Fibroblast of lung (primary cell): ENCODE measurements around the gene ZBTB16. TPM values are rescaled to one million over a fixed set of nuclear protein-coding genes. Genes with fewer than 3 reads are reported as not detected.

ENCODE experiments used
- DNase-seq, 2 donors: peaks; one replicate each; pipeline versions ENCODE4 v3.0.0 to v3.0.0-alpha.2; 2010; ENCODE audit warnings: low read depth in 2 of 2
- H2AFZ ChIP-seq: 2 replicates; pipeline ENCODE4 v1.5.1; 2012; ENCODE audit warnings: low read length, control low read depth, inconsistent platforms
- H3K27ac ChIP-seq: 2 replicates; pipeline ENCODE4 v1.5.1; 2011; ENCODE audit warnings: low read length, control low read depth; ENCODE audit not compliant: insufficient read depth
- H3K27me3 ChIP-seq: 2 replicates; pipeline ENCODE4 v1.5.1; 2011; ENCODE audit warnings: mild to moderate bottlenecking, low read length; ENCODE audit not compliant: control insufficient read depth, insufficient read depth
- H3K36me3 ChIP-seq: 2 replicates; pipeline ENCODE4 v1.5.1; 2011; ENCODE audit warnings: low read length; ENCODE audit not compliant: control insufficient read depth, insufficient read depth
- H3K4me1 ChIP-seq: 2 replicates; pipeline ENCODE4 v1.5.1; 2011; ENCODE audit warnings: low read length; ENCODE audit not compliant: control insufficient read depth, insufficient read depth; ENCODE audit errors: extremely low read depth
- H3K4me2 ChIP-seq: 2 replicates; pipeline ENCODE4 v1.5.1; 2011; ENCODE audit warnings: low read length, control low read depth; ENCODE audit not compliant: insufficient read depth; ENCODE audit errors: extremely low read depth
- H3K4me3 ChIP-seq, 4 experiments: fragments of 200-600 bp in 1 of 4; sonication (generic) in 1 of 4; replicated peaks in 1 of 4; 2 replicates each; pipeline ENCODE4 v1.5.1; 2011 to 2016; ENCODE audit warnings: low read length in 4 of 4, low read depth in 3 of 4, mild to moderate bottlenecking in 3 of 4, control low read depth in 2 of 4, inconsistent platforms in 1 of 4, mixed read lengths in 1 of 4; ENCODE audit not compliant: insufficient read depth in 1 of 4; ENCODE audit errors: control extremely low read depth in 1 of 4
- H3K79me2 ChIP-seq: 2 replicates; pipeline ENCODE4 v1.5.1; 2012; ENCODE audit warnings: mild to moderate bottlenecking, low read length, inconsistent platforms; ENCODE audit not compliant: control insufficient read depth, insufficient read depth
- H3K9ac ChIP-seq: 2 replicates; pipeline ENCODE4 v1.5.1; 2011; ENCODE audit warnings: mild to moderate bottlenecking, low read length, control low read depth; ENCODE audit not compliant: insufficient read depth
- H3K9me3 ChIP-seq: 2 replicates; pipeline ENCODE4 v1.5.1; 2012; ENCODE audit warnings: low read depth, low read length; ENCODE audit not compliant: control insufficient read depth, insufficient read depth
- H4K20me1 ChIP-seq: 2 replicates; pipeline ENCODE4 v1.5.1; 2011; ENCODE audit warnings: low read length; ENCODE audit not compliant: control insufficient read depth, insufficient read depth; ENCODE audit errors: extremely low read depth
- CTCF ChIP-seq, 2 donors: IDR thresholded peaks in 1 of 2; conservative IDR thresholded peaks in 1 of 2; 1 replicate in 1 of 2; 2 replicates in 1 of 2; pipeline ENCODE4 v1.5.1; 2011 to 2012; ENCODE audit warnings: low read length in 2 of 2, control low read depth in 1 of 2, inconsistent platforms in 1 of 2, low read depth in 1 of 2, mild to moderate bottlenecking in 1 of 2
- EZH2 ChIP-seq: IDR thresholded peaks from 2 replicates; pipeline ENCODE4 v1.5.1; 2012; ENCODE audit warnings: low read length, control low read depth, mild to moderate bottlenecking; ENCODE audit errors: missing control alignments
- polyA plus RNA-seq, 2 donors: library from polyadenylated mRNA; depleted of rRNA in 1 of 2; stranded (reverse) in 1 of 2; unstranded in 1 of 2; fragments of >200 nt; gene quantifications; 2 replicates each; pipeline ENCODE4 v1.2.1, GENCODE V29; 2011 to 2012; ENCODE audit warnings: missing spikeins in 1 of 2
- total RNA-seq: library from RNA; depleted of rRNA; stranded (reverse); fragments of >200 nt; gene quantifications from 2 replicates; pipeline ENCODE4 v1.2.1, GENCODE V29; 2014

ZBTB16 gene
- total and polyA plus RNA-seq, 2 donors (not counting 1 experiment from before 2014, with no cell fraction given): not detected

DNA sequence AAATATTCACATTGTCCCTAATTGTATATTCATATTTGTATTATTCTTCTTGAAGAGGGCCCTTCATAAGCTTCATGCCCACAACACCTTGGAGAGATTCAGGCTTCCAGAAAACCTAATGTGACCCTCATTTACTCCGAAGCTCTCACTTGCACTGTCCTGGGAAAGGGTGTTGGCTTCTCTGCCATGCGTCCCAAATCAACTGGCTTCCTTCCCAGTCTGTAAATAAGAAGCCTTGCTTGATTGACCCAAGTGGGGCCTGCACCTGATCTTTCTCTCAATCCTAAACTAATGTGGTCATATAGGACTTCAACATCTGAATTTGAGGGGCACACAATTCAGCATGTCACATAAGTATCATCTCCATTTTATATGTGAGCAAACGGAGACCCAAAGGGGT, 40.5 kb upstream of the ZBTB16 start:
- H3K27me3 ChIP-seq: no peaks in the 10 kb centered on the region
- no peaks in the 10 kb centered on the region for H3K36me3 ChIP-seq
- no peak overlapping the region for H3K9ac ChIP-seq
- H3K4me2 ChIP-seq: no peak overlapping the region
- TF ChIP-seq CTCF (conservative IDR thresholded peaks at IDR 0.05 in 1 of 2, IDR thresholded peaks at IDR 0.05 in 1 of 2; ENCODE audit: low read depth in 1 of 2, low read length in 2 of 2) (no peak), EZH2 (no peak)
- no peaks in the 10 kb centered on the region for H3K79me2 ChIP-seq
- no peak for DNase-seq
- H3K4me3 ChIP-seq: no peak overlapping the region
- no peaks in the 10 kb centered on the region for H4K20me1 ChIP-seq
- H3K4me1 ChIP-seq: no peaks in the 10 kb centered on the region
- H2AFZ ChIP-seq: no peak overlapping the region
- H3K9me3 ChIP-seq: no peaks in the 10 kb centered on the region
- H3K27ac ChIP-seq: no peak overlapping the region

DNA sequence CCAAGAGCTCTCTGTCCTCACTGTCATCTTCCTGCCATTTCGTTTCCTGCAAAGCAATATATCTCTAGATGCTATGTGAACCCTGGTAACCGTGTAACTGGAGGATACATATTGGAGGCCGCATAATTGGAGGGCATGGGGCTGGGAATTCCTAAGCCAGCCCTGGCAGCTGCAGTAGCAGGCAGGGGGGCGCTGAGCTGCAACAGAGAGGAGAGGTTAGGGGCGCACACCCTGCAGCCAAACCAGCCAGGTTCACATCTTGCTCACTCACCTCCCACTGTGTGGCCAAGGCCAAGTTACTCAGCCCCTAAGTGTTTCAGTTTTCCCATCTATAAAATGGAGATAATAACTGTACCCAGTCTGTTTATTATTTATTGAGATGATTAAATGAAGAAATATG, 39.9 kb upstream of the ZBTB16 start:
- Histone ChIP-seq H4K20me1 (no peaks in the 10 kb centered on the region), H3K27me3 (no peaks in the 10 kb centered on the region), H3K36me3 (no peaks in the 10 kb centered on the region), H3K9me3 (no peaks in the 10 kb centered on the region), H3K9ac (no peak overlapping the region), H3K4me2 (no peak overlapping the region), H3K4me3 (no peak overlapping the region), H3K4me1 (no peaks in the 10 kb centered on the region), H3K79me2 (no peaks in the 10 kb centered on the region), H3K27ac (no peak overlapping the region), H2AFZ (no peak overlapping the region)
- no peak for DNase-seq
- TF ChIP-seq EZH2 (no peak), CTCF (conservative IDR thresholded peaks at IDR 0.05 in 1 of 2, IDR thresholded peaks at IDR 0.05 in 1 of 2; ENCODE audit: low read depth in 1 of 2, low read length in 2 of 2) (no peak)

DNA sequence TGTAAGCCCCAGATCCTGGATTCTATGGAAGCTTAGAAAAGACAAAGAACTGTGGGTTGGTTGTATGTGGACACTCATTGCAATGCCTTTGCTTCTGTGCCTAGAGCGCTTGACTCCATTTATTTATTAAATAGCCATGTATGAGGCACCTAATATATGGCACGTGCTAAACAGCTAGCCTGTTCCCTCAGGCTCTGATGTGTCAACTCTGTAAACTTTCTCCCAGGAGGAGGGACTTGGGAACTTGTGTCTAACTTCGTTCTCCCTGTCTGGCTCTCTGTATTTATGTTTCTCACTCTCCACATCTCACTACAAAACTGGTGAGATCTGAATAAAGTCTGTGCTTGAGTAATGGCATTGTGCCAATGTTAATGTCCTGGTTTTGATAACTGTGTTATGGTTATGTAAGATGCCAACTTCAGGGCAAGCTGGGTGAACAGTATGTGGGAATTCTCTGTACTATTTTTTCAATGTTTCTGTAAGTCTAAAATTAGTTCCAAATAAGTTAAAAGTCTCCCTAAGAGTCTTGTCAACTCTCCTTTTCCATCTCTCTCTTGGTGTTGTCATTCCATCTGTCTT, 34.1 kb upstream of the ZBTB16 start:
- H3K27ac ChIP-seq: no peak overlapping the region
- H3K27me3 ChIP-seq: no peaks in the 10 kb centered on the region

More for the DNA sequence above, 34.1 kb upstream of the ZBTB16 start:
- no peak overlapping the region for H3K9ac ChIP-seq
- TF ChIP-seq CTCF (conservative IDR thresholded peaks at IDR 0.05 in 1 of 2, IDR thresholded peaks at IDR 0.05 in 1 of 2; ENCODE audit: low read depth in 1 of 2, low read length in 2 of 2) (no peak), EZH2 (no peak)
- DNase-seq: no peak
- no peaks in the 10 kb centered on the region for H3K36me3 ChIP-seq
- H3K4me2 ChIP-seq: no peak overlapping the region
- H3K4me3 ChIP-seq: no peak overlapping the region
- no peaks in the 10 kb centered on the region for H4K20me1 ChIP-seq
- H3K79me2 ChIP-seq: no peaks in the 10 kb centered on the region
- H3K9me3 ChIP-seq: no peaks in the 10 kb centered on the region
- no peak overlapping the region for H2AFZ ChIP-seq
- H3K4me1 ChIP-seq: no peaks in the 10 kb centered on the region
